Measurements from ENCODE around the gene SLC2A4RG. TPM values are rescaled to one million over a fixed set of nuclear protein-coding genes. Genes with fewer than 3 reads are reported as not detected.

The SLC2A4RG gene
- total and polyA plus RNA-seq, 5 donors: 39.2 to 69.1 (median 49.3) TPM

DNA sequence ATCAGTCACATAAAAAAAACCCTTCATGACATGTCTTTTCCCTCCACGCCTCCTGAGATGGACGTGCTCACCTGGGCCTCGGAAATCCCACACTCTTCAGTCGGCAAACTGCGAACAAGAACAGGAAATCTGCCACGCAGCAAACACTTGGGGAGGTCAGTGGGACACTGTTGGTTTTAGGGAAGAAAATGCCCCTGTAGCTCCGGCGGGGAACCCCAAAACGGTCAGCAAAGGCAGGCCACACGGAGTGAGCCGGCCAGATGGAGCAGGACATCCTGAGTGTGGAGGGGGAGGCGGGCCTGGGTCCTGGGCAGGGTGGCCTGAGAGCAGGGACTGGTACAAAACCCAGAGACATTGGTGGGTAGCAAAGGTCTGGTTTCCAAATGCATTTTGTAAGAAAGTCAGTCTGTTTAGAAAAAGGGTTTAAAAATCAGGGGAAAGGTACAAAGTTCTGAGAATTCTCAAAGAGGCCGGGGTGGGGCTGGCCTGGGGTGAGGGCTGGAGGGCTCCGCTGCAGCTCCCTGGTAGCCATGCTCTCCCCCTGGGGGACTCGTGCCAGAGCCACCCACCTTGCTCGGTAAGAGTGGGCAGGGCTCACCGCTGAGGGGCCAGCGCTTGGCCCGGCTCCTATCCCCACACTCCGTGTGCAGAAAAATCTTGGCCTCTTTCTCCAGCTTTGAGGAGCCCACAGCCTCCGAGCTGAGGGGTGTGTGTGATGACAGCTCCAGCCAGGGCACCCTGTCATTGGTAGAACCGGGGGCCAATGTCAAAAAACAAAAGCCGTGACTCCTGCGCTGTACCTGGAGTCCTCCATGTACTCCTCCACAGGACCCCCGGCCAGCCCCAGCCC lies 5.2 kb downstream of the SLC2A4RG start:
- DNase-seq (peak in 1 of 3 donors; percentile 47), ATAC-seq (no peak)
- WGBS: 77% methylated on average over 25 of the region's 25 CpGs
- Histone ChIP-seq H3K4me3 (ENCODE audit: low read length) (no peak overlapping the region), H3K27ac (ENCODE audit: low read length) (no peak overlapping the region), H3K4me1 (ENCODE audit: control insufficient read depth, insufficient read depth, low read length) (peaks cover 5% of the 10 kb centered on the region), H3K9me3 (ENCODE audit: control insufficient read depth, low read length) (no peaks in the 10 kb centered on the region), H3K27me3 (ENCODE audit: control insufficient read depth, insufficient read depth) (no peaks in the 10 kb centered on the region)
- intact Hi-C loops (cut with DNase I): no loop called here

DNA sequence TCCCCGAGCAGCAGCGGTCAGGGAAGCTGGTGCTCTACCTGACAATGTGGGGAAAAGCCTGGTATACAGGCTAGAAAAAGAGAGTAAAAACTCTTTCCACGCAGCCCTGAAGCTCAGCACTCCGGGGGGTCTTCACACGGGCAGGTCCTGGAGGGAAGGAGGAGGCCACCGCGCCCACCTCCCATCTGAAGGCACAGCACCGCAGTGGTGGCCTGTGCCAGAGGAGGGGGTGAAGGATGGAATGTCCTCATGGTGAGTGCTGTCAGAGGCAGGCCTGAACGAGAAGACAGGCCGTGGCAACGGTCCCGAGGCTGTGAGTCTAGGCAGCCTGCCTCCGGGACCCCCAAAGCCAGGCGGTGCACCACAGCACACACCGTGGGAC lies 5.8 kb downstream of the SLC2A4RG start:
- 74% methylated on average over 15 of the region's 15 CpGs for WGBS
- DNase-seq (peak in 1 of 3 donors; percentile 43), ATAC-seq (no peak)
- Histone ChIP-seq H3K9me3 (ENCODE audit: control insufficient read depth, low read length) (no peaks in the 10 kb centered on the region), H3K4me3 (ENCODE audit: low read length) (no peak overlapping the region), H3K27ac (ENCODE audit: low read length) (no peak overlapping the region), H3K27me3 (ENCODE audit: control insufficient read depth, insufficient read depth) (no peaks in the 10 kb centered on the region), H3K4me1 (ENCODE audit: control insufficient read depth, insufficient read depth, low read length) (peaks cover 5% of the 10 kb centered on the region)
- intact Hi-C loops (cut with DNase I): no loop called here

DNA sequence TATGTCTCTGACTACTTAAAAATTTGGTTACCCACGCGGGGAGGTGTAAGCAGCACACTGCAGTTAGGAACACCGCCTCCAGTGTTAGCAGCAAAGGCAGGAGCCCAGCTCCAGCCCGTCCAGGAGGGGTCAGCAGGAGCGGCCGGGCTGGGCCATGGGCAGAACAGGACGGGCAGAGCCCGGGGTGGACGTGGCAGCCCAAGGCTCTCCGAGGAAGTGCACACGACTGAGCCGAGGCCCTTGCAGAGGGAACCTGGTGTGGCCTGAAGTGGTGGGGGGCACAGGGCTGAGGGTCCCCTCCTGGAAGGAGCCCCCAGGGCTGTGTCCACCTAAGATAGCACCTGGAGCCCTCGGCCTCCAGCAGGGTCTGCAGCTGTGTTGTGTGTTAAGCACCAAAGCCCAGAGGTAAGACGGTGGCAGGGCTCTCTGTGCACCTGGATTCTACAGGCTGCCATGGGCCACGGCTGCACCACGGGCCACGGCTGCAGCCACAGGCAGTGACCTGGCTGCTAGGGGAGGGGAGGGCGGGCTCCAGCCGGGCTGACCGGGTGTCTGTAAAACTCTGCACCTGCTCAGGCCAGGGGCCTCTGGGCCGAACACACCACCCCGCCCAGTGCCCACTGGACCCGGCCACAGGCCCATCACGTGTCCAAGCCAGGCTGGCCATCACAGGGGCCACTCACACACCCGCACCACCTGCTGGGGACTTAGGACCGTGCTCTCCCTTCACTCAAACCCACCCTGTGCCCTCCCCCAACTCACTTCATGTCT lies 6.6 kb downstream of the SLC2A4RG start:
- Histone ChIP-seq H3K27me3 (ENCODE audit: control insufficient read depth, insufficient read depth) (no peaks in the 10 kb centered on the region), H3K27ac (ENCODE audit: low read length) (no peak overlapping the region), H3K9me3 (ENCODE audit: control insufficient read depth, low read length) (no peaks in the 10 kb centered on the region), H3K4me3 (ENCODE audit: low read length) (no peak overlapping the region), H3K4me1 (ENCODE audit: control insufficient read depth, insufficient read depth, low read length) (peaks cover 5% of the 10 kb centered on the region)
- 90% methylated on average over 26 of the region's 26 CpGs for WGBS
- no peak for ATAC-seq
- intact Hi-C loops (cut with DNase I): no loop called here
- DNase-seq: peak in 1 of 3 donors; percentile 64

DNA sequence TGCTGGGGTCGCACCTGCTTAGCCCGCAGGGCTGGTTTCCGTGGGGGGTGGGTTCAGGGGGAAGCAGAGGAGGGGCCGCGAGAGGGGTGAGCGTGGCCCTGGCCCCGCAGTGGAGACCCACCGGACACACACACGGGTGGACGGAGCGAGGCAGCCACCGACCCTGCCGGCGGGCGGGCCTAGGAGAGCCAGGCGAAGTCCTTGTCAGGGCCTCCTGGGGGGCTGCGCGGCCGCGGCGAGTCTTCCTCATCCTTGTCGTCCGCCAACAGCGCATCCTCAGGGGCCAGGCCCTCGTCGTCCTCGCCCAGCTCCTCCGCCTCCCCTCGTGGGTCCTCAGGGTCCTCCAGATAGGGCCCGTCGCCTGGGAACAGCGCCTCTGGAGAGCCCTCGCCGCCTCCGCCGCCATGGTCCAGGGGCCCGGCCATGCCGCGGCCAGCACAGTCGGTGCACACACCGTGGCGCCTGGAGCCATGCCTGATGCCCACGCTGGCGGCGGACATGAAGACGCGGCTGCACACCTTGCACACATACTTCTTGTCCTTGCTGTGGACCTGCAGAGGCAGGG lies 7.3 kb downstream of the SLC2A4RG start:
- Histone ChIP-seq H3K27ac (ENCODE audit: low read length) (no peak overlapping the region), H3K9me3 (ENCODE audit: control insufficient read depth, low read length) (no peaks in the 10 kb centered on the region), H3K4me3 (ENCODE audit: low read length) (no peak overlapping the region), H3K4me1 (ENCODE audit: control insufficient read depth, insufficient read depth, low read length) (no peaks in the 10 kb centered on the region), H3K27me3 (ENCODE audit: control insufficient read depth, insufficient read depth) (no peaks in the 10 kb centered on the region)
- ATAC-seq: no peak
- intact Hi-C loops (cut with DNase I): no loop called here
- WGBS: 93% methylated on average over 47 of the region's 47 CpGs
- peak in 1 of 3 donors; percentile 59 for DNase-seq

DNA sequence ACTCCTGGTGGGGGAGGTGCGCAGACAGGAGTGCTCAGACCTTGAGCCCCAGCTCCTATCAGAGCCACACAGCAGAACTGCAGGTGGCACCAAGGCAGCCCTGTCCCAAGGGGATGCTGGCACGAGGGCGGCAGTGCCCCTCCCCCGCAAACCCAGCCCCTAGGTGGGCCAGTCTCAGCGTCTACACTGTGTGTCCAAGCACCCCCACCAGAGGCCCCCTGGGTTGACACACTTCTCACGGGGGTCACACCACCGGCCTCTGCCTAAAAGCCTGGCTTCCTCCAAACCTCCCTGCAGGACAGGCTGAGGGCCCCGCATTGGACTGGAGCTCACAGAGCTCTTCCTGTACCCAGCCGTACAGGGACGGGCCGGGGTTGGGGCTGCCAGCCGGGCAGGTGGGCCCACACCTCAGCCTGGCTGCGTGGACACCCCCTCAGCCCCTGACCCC lies 8.1 kb downstream of the SLC2A4RG start:
- WGBS: 77% methylated on average over 13 of the region's 13 CpGs
- H3K4me3 ChIP-seq (ENCODE audit: low read length): no peak overlapping the region
- DNase-seq (peak in 2 of 3 donors; percentile 58 to 62), ATAC-seq (no peak)
- H3K27ac ChIP-seq (ENCODE audit: low read length): no peak overlapping the region
- H3K27me3 ChIP-seq (ENCODE audit: control insufficient read depth, insufficient read depth): no peaks in the 10 kb centered on the region
- no peaks in the 10 kb centered on the region for H3K4me1 ChIP-seq (ENCODE audit: control insufficient read depth, insufficient read depth, low read length)
- intact Hi-C loops (cut with DNase I): no loop called here
- no peaks in the 10 kb centered on the region for H3K9me3 ChIP-seq (ENCODE audit: control insufficient read depth, low read length)

DNA sequence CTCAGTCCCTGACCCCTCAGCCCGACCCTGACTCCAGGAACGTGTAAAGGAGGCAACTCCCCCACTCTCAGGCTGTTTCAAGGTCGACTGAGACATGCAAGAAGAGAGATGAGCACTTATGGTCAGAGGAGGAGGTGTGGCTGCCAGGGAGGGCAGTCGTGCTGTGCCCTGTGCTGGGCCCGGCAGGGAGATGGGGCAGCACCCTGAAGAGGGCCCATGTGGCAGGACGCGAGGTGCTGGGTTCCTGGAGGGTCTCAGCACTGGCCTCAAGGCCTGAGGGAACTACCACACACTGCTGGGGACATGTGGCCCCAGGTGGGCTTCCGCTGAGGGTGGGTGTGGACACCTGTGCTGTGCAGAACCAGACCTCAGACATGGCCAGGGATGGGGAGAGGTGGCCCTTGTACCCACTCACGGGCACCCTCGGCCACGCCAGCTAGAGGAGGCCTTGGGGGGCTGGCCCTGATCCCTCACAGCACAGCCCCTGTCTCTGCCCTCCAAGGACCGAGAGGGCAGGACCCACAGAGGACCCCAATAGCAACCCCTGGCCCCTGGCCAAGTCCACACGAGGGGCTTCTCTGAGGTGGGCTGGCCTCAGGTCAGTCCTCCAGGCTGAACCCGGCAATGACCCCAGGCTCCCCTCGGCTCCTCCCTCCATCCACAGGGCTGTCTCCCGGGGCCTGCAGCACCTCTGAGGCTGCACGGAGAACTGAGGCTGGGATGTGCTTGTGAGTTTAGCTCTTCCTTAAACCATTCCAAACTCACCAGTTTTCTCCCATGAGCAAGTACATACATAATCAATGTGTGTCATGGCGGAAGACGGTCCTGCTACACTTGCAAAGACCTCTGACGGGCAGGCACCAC lies 8.7 kb downstream of the SLC2A4RG start:
- Histone ChIP-seq H3K4me3 (ENCODE audit: low read length) (no peak overlapping the region), H3K27ac (ENCODE audit: low read length) (no peak overlapping the region), H3K9me3 (ENCODE audit: control insufficient read depth, low read length) (no peaks in the 10 kb centered on the region), H3K4me1 (ENCODE audit: control insufficient read depth, insufficient read depth, low read length) (no peaks in the 10 kb centered on the region), H3K27me3 (ENCODE audit: control insufficient read depth, insufficient read depth) (no peaks in the 10 kb centered on the region)
- 73% methylated on average over 20 of the region's 20 CpGs for WGBS
- ATAC-seq: no peak
- peak in 1 of 3 donors; percentile 64 for DNase-seq
- intact Hi-C loops (cut with DNase I): no loop called here

DNA sequence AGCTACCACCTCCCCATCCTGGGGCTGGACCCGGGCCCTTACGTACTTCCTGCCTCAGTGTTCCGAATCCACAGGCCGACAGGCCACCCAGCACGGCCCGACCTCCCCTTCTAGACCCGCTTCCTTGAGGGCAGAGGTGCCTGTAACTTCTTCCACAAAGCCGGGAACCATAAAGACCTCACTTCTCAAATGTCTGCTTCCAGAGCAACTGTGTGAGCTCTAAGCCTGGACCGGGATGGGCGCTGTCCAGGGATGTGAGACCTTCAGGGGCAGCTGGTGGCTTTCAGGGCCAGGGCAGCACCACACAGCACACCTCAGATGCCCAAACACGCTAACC lies 9.3 kb downstream of the SLC2A4RG start:
- no peaks in the 10 kb centered on the region for H3K4me1 ChIP-seq (ENCODE audit: control insufficient read depth, insufficient read depth, low read length)
- DNase-seq: no peak
- no peak for ATAC-seq
- no peaks in the 10 kb centered on the region for H3K27me3 ChIP-seq (ENCODE audit: control insufficient read depth, insufficient read depth)
- intact Hi-C loops (cut with DNase I): no loop called here
- H3K27ac ChIP-seq (ENCODE audit: low read length): no peak overlapping the region
- 91% methylated on average over 11 of the region's 11 CpGs for WGBS
- no peak overlapping the region for H3K4me3 ChIP-seq (ENCODE audit: low read length)
- no peaks in the 10 kb centered on the region for H3K9me3 ChIP-seq (ENCODE audit: control insufficient read depth, low read length)

DNA sequence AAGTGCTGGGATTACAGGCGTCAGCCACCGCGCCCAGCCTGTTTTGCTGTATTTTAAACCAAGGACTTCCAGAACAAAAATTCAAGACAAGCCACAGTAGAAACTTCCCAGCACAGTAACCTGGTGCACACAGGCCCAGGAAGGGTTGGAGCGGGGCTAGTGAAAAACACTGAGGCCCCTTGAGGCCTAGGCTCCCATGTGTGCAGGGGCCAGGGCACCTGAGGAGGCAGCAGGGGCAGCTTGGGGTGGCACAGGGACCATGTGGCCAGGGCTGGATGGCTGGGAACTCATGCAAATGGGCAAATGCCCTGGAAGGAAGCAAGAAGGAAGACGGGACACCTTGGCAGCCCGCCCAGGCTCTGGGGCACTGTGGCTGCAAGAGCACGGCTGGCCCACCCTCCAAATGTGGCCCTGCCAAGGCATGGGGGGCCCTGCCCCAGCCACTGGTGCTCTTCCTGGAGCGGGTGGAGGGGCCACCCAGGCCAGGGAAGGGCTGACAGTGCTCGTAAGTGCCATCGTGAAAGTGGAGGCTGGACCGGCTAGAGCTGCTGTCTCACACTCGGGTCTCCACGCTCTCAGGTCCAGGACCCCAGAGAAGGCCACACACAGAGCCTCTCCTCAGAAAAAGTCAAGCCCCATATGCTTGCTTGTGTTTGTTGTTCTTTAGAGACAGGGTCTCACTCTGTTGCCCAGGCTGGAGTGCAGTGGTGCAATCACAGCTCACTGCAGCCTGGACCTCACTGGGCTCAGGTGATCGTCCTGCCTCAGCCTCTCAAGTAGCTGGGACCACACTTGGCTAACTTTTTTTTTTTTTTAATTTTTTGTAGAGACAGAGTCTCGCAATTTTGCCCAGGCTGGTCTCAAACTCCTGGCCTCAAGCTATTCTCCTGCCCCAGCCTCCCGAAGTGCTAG lies 10.3 kb downstream of the SLC2A4RG start:
- peak in 2 of 3 donors; percentile 69 to 73 for DNase-seq
- Histone ChIP-seq H3K4me3 (ENCODE audit: low read length) (no peak overlapping the region), H3K27me3 (ENCODE audit: control insufficient read depth, insufficient read depth) (no peaks in the 10 kb centered on the region), H3K9me3 (ENCODE audit: control insufficient read depth, low read length) (no peaks in the 10 kb centered on the region), H3K27ac (ENCODE audit: low read length) (no peak overlapping the region), H3K4me1 (ENCODE audit: control insufficient read depth, insufficient read depth, low read length) (no peaks in the 10 kb centered on the region)
- intact Hi-C loops (cut with DNase I): loop anchor here in 1 of 4 donors (10.0 kb wide), 1 partner anchor 205 kb away; the partner anchor contains the start of gene SRMS
- 91% methylated on average over 16 of the region's 16 CpGs for WGBS
- ATAC-seq: no peak

DNA sequence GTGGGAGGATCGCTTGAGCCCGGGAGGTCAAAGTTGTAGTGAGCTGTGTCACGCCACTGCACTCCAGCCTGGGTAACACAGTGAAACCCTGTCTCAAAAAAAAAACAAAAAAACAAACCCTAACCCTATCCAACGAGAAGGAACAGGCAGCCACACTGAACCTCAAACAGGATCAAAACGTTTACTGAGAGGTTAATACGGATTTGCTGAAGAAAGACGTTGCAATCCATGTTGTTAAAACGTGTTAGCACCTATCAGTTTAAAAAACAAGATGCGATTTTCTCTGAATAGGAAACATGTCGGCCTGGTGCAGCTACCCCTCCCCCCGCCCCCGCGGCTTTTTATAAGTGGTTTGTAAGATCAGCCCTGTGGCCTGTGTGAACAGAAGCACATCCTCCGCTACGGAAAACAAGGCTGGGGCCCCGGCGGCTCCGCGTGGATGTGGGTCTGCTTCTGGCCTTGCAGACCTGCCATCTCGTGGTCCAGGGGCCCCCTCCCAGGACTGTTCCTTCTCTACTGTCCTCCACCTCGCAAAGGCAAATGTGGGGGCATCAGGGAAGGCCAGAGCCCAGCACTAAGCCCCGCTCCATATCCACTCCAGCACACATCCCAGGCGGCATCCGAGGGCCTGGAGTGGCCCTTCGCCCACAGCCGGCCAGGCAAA lies 11.4 kb downstream of the SLC2A4RG start:
- no peak overlapping the region for H3K4me3 ChIP-seq (ENCODE audit: low read length)
- DNase-seq (peak in 1 of 3 donors; percentile 34), ATAC-seq (no peak)
- 80% methylated on average over 26 of the region's 26 CpGs for WGBS
- no peaks in the 10 kb centered on the region for H3K27me3 ChIP-seq (ENCODE audit: control insufficient read depth, insufficient read depth)
- H3K9me3 ChIP-seq (ENCODE audit: control insufficient read depth, low read length): no peaks in the 10 kb centered on the region
- intact Hi-C loops (cut with DNase I): loop anchor here in 1 of 4 donors (10.0 kb wide), 1 partner anchor 206 kb away; the partner anchor contains the start of gene SRMS
- no peak overlapping the region for H3K27ac ChIP-seq (ENCODE audit: low read length)
- H3K4me1 ChIP-seq (ENCODE audit: control insufficient read depth, insufficient read depth, low read length): no peaks in the 10 kb centered on the region

Measured in right cardiac atrium (tissue), 5 donors.